Left cardiac atrium (tissue), 4 donors: ENCODE data around the gene LINC00237. TPM values are rescaled to one million over a fixed set of nuclear protein-coding genes. Genes with fewer than 3 reads are reported as not detected.

Experiments
- ATAC-seq, 2 donors: fragments of 200-7000 bp; cut with Tn5 transposase; one replicate each; pipeline ENCODE4 v1.9.1; 2020; ENCODE audit warnings: mild to moderate bottlenecking in 2 of 2, moderate library complexity in 2 of 2
- DNase-seq: peaks from one replicate; pipeline ENCODE4 v3.0.0-alpha.2; 2020
- intact Hi-C, 2 donors: fragments of 100-400 bp; cut with DNase I; formaldehyde crosslinking; loops; one replicate each; pipeline versions ENCODE4 v1.14.1 to v1.15.1; 2022 to 2023
- total RNA-seq, 2 donors: library from RNA; stranded (reverse); fragmentation: NEBNext Ultra II Directional; extraction: Animal tissue kit (Norgen Biotek cat#: 25700); gene quantifications; one replicate each; pipeline ENCODE4 v1.2.1, GENCODE V29; 2021
- donor health status: DM: no; HTN: yes; CAD: no.
- donor health status: DM: no; HTN: yes; CAD: no; lungs with severe emphysema.
- donor health status: DM: yes; HTN: yes; CAD: no.
- donor health status: Dilated cardiomyopathy.

LINC00237 gene
- total RNA-seq, 2 donors from 2014 or later = not detected

GRCh38 chr20:21067255-21067654, 38.9 kb downstream of the LINC00237 start:
- intact Hi-C loops = no loop called here
- no peak for ATAC-seq

GRCh38 chr20:21064924-21065323, 41.2 kb downstream of the LINC00237 start:
- intact Hi-C loops = no loop called here
- ATAC-seq = no peak
- no peak for DNase-seq

More at GRCh38 chr20:21067255-21067654, 38.9 kb downstream of the LINC00237 start:
- no peak for DNase-seq

GRCh38 chr20:21063276-21063675, 42.9 kb downstream of the LINC00237 start:
- ATAC-seq = no peak
- no peak for DNase-seq
- intact Hi-C loops = no loop called here

GRCh38 chr20:21053002-21053762, 53.0 kb downstream of the LINC00237 start:
- DNase-seq (no peak), ATAC-seq (no peak)
- intact Hi-C loops = no loop called here

- ATAC-seq (no peak), DNase-seq (no peak)
- intact Hi-C loops = no loop called here
These were observed 53.5 kb downstream of the LINC00237 start for GRCh38 chr20:21052686-21053001.

GRCh38 chr20:21052241-21052640, 53.9 kb downstream of the LINC00237 start:
- ATAC-seq (no peak), DNase-seq (no peak)
- intact Hi-C loops = no loop called here

- intact Hi-C loops = no loop called here
- no peak for ATAC-seq
These were observed 55.4 kb downstream of the LINC00237 start for GRCh38 chr20:21050710-21051109.

GRCh38 chr20:21049305-21049828, 56.8 kb downstream of the LINC00237 start:
- ATAC-seq = no peak
- intact Hi-C loops = no loop called here
- no peak for DNase-seq

More at GRCh38 chr20:21050710-21051109, 55.4 kb downstream of the LINC00237 start:
- DNase-seq = no peak

GRCh38 chr20:21048841-21049273, 57.3 kb downstream of the LINC00237 start:
- peak; percentile 25 for DNase-seq
- intact Hi-C loops = no loop called here
- peak in 1 of 2 donors; percentile 18 for ATAC-seq

- ATAC-seq = no peak
- intact Hi-C loops = no loop called here
- DNase-seq = no peak
These were observed 58.2 kb downstream of the LINC00237 start for GRCh38 chr20:21047981-21048380.

- intact Hi-C loops = no loop called here
- DNase-seq = no peak
- no peak for ATAC-seq
These were observed 59.6 kb downstream of the LINC00237 start for GRCh38 chr20:21046413-21047070.

Other genes starting within 250 kb of the LINC00237 start
- 10 to 100 TPM; 15.1 to 25.4 TPM for gene KIZ, start 19.7 kb upstream of the LINC00237 start, total RNA-seq
- gene XRN2, start 197.0 kb upstream of the LINC00237 start, total RNA-seq = 10 to 100 TPM; 37.1 to 43.6 TPM